COR-L47 (cell line): ENCODE data around the gene WWTR1.

Source experiments
- DNase-seq: peaks from one replicate; lab custom pipeline; 2025; lab: John Stamatoyannopoulos, UW

Gene WWTR1

DNA sequence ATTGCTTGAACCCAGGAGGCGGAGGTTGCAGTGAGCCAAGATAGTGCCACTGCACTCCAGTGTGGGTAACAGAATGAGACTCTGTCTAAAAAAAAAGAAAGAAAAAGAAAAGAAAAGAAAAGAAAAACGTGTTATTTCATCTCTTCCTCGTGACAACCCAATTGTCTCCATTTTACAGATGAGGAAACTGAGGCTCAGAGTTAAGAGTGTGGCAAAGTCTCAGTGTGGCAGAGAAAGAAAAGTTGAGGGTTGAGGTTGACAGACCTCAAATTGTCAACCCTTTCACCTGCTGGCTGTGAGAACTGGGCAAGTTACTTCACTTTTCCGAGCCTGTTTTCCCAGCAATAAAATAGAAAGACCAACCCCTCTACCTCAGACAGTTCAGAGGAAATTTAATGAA is 123.7 kb downstream of the WWTR1 start:
- DNase-seq, result no peak

DNA sequence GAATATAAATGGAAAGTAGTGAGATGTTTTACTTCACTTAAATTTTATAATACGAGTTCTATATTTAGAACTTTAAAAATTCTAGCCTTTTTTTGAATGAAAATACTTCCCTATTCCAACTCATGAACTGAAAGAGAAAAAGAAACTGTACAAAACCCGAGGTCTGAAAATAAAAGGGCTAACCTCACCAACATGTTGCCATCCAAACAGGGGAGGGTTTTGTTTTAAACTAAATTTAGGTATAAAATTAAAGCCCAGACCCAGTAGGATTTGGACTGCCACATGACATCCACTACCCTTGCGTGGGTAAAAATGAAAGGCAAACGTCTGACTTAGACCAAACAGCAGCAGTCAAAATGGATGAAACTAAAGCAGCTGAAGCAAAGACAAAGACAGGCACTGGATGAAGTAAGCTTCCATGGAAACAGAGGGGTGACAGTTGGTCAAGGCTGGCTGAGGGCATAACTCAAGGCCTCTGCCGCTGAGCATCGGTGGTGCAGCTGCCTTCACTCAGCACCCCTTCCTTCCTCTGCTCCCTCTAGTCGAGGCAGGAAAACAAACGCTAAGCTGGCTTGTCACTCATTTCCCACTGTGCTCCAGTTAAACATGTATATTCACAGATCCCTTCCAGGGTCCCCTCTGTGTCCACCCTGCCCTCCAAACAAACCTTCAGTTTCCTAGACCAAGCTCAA is 125.2 kb downstream of the WWTR1 start:
- no peak for DNase-seq

DNA sequence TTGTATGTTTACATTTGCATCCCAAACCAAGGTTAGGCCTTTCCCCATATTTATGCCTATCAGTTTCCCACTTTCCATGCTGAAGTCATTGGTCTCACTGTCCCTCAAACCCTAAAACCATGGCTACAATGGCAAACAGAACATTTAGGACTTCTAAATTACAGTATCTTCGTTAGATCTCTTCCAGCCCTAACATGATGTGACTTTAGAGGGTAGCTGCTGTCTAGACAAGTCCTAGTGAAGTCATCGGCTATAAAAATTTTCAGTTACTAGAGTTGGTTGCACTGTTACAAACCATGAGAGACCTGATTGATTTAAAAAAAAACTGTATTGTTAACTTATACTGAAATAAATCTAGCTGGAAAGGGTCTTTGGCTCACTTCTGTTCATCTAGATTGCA is 128.7 kb downstream of the WWTR1 start:
- no peak for DNase-seq

DNA sequence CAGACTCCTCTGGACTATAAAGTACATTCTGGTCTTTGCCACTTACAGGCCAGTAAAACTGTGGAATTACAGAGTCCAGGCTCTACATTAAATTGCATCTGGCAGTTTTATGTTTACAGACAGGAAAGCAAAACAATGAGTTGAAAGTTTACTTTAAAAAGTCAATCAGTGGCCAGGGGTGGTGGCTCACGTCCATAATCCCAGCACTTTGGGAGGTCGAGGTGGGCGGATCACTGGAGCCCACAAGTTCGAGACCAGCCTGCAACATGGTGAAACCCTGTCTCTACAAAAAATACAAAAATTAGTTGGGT is 129.5 kb downstream of the WWTR1 start:
- DNase-seq, result no peak

DNA sequence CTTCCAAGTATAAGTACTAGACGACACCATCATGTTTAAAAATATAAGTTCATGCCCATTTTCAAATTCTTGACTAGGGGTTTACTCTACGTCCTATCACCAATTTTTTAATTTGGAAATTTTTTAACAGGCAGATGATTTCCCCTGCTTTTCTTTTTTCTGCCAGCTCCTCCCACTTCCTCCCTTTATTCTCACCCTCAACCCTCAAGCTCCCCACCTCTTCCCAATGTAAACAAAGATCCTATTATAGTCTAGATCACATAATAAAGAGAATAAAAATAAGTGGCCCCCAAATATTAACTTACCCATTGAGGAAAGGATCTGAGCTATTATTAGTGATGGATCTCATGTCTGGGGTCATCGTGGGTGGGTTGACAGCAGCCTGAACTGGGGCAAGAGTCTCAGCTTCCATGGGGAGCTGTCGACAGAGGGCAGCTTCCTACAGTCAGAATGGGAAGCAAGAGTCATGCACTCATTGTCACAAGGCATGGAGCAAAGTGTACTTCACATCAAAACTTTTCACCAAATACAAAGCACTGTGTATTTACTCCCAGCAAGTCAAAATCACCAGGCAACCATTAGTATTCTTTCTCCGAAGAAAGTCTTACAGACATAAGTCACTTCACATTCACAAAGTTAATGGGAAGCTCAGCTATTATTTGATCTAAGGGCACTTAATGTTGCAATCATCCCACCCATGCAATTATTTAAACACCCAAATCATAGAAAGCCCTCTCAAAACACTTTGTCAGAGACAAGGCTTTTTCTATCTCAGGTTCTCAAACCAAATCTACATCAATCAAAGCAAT is 130.1 kb downstream of the WWTR1 start:
- DNase-seq, result no peak

DNA sequence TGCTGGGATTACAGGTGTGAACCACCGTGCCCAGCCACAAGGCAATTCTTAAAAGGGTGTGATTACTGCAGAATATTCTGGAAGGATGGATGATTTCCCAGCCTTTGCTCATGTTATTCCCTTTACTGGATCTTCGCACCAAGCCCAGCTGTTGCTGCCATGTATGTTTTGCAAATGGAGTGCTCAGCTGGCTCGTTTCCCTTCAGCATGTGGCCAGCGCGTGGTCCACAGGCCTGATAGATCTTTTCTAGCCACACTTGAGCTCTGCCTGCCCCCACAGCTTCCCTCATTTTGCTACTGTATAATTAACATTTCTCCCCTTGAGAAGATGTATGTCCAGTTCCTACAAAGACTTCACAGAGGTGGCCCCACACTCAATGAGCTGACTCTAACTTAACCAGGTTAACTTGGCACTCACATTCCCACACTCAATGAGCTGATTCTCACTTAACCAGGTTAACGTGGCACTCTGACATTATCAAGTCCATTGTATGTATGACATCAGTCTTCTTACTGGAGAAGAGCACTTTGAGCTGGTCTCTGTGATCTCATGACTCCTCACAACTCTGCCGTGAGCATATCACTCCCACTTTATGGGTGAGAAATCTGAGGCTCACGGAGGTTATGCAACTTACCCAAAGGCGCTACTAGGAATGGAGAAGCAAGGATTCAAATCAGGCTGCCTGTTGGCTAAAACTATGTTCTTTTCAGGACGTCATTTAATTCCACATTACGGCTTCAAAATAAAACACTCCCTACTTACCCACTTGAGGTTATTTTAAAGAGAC is 134.1 kb downstream of the WWTR1 start:
- DNase-seq, result no peak

DNA sequence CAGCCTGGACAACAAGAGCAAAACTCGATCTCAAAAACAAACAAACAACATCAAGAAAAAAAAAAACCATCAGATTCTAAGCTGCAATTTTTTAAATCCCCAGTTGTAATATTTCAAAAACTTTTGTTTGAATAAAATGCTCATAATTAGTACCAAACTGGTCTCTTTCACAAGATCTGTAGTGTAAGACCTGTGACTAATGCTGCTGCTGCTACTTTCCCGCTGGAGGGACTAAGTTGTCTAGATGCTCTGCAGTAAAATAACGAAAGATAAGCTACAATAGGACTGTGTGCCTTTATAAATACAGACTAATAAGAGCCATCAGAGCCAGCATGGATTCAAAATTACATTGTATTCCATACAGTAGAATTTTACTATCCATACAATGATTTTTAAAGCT is 137.9 kb downstream of the WWTR1 start:
- no peak for DNase-seq

DNA sequence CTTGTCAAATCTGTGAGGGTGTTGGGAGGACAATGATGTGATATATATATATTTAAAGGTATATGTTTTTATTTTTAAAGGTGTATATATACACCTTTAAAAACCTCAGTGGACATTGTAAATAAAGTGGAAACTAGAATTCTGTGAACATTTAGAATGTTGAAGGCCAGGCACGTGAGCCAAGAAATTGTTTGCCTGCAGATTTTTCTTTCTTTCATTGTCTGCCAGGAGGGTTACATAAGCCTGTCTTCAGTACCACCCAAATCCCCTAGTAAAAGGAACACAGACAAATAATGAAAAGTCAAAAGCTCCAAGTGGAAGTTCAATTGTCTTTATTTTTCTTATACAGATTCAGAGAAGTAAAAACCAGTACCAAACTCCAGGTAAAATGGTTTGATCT is 140.9 kb downstream of the WWTR1 start:
- no peak for DNase-seq

DNA sequence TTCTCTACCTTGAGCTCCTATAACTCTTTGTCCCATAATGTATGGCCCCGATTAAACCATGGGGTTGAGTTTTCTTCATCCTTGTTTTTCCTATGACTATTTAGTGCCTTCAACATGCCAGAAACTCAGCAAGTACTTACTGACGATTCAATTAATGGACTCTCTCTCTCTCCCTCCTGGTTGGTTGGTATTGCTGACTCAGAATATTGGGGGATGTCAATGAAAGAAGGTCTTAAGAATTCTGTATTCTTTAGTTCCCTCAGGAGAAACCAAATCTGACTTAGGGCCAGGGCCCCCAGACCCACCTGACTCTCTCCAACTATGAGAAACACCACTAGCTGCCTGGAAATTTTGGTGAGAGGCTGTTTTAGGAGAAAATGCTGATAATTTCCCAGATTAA is 142.6 kb downstream of the WWTR1 start:
- DNase-seq, result no peak

DNA sequence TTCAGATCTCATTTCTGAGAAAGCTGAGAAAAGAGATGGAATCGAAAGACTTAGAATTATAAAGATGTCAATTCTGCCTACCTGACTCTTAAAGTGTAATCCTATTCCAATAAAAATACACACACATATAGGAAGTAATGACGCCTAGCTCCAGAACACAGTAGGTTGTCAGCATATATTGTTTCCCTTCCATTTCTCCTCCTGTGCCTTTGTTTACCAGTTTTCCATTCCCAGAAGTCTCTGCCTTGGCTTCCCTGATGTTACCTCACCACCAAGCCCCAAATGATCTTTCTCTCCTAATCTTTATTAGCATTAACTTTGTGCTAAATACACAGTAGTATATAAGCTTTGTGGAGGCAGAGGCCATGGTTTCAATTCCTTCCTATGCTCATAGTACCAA is 143.4 kb downstream of the WWTR1 start:
- no peak for DNase-seq

DNA sequence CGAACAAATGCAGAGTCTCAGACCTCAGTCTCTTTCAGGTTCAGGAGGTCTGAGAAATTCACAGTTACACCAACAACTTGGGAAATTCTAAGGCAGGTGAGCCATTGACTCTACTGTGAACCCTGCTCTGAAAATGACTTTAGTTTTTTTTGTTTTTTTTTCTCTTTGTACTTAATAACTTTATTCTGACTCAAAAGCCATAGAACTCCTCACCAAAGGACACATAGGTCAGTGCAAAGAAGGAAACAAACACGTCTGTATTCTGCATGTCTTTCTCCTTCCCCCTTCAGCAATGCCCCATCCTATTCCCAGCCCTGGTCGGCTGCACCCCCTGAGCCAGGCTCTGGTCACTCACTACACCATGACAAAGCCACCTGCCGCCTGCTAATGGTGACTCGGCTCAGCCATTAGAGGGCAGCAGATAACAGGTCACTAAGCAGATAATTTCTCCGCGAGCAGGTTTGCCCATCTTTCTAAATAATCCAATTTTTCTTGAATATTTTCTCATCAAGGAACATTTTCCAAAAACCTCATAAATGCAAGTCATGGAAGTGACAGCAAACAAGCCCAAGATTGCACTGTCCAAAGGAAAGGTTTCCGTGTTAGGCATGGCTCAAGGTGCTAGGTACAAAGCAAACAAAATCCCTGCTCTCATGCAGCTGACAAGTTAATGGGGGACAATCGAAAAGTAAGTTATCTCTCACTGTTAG is 145.6 kb downstream of the WWTR1 start:
- DNase-seq, result peak; percentile 81

DNA sequence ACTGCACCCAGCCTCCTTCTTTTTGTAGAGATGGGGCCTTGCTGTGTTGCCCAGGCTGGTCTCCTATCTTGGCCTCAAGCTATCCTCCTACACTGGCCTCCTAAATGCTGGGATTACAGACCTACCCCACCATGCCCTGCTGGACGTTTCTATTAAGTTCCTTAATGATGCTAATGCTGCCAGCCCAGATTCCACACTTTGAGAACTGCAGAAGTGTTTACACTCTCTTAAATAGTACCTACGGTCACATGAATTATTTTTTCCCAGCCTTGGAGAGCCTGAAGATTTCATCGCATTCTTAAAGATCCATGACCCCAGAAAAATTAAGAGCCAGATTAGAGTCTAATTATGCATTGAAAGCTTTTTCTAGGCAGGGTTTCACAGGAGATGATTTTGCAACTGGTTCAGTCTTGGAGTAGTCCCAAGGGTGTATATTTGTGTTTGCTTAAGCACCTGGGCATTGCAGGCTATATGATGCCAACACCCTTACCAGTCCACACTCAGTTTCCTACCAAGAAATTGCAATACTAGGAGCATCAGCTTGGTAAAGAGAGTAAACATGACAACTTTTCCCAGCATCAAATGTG is 146.7 kb downstream of the WWTR1 start:
- no peak for DNase-seq

DNA sequence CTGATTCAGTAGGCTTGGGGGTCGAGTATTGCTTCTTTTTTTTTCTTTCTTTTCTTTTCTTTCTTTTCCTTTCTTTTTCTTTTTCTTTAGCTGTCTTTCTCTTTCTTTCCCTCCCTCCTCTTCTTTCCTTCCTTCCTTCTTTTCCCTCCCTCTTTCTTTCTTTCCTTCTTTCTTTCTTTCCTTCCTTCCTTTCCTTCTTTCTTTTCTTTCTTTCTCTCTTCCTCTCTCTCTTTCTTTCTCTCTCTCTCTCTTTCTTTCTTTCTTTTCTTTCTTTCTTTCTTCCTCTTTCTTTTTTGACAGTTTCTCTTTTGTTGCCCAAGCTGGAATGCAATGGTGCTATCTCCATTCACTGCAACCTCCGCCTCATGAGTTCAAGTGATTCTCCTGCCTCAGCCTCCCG is 147.3 kb downstream of the WWTR1 start:
- no peak for DNase-seq

DNA sequence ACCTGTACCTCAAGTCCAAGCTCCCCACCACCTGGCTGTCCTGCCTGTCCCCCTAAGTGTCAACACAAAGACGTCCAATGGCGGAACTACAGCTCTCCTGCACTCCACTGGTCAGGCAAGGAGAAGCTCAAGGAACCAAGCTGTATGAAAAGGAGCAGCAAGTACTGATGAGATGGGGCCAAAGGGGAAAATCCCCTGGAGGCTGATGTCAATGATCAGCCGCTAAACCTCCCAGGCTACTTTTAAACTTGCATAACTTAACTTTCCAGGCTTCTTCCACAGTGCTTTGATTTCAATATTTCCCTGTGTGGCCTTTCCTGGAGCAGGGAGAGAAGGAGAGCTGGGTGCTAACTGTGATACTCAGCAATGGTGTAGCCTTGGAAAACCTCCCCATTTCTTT is 148.3 kb downstream of the WWTR1 start:
- no peak for DNase-seq

DNA sequence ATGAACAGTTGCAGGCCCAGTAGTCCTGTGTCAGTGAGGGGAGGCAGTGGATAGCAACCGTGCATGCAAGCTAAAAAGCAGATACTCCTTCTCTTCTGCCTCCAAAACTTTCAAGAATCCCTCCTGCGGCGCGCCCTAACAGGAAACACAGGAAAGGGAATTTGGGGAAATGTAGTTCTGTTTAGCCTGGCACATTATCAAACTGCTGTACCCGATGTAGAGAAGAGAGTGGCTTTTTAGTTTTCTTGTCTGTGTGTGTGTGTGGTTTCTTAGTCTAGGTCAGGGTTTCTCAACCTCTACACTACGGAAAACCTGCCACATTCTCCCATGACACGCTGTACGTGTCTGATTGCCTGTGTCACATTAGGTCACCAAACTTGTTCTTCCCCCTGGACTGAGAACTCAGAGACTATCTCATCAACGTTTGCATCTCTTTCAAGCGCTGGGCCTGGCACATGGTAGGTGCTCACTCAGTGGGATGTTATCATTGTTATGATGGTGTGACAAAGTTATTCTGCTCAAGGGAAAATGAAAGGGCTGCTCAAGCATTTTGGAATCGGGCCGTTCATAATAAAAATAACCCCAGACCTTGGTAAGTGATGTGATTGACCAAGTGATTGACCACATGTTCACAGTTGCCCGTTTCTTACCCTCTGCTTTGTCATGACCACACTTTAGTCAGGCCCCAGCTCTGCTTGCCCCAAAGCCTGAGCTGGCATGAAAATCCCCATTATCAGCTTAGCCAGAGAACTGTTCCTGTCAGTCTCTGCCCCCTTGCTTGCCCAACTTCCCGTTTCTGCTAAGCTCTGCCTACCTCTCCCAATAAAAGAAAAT is 150.1 kb downstream of the WWTR1 start:
- no peak for DNase-seq

DNA sequence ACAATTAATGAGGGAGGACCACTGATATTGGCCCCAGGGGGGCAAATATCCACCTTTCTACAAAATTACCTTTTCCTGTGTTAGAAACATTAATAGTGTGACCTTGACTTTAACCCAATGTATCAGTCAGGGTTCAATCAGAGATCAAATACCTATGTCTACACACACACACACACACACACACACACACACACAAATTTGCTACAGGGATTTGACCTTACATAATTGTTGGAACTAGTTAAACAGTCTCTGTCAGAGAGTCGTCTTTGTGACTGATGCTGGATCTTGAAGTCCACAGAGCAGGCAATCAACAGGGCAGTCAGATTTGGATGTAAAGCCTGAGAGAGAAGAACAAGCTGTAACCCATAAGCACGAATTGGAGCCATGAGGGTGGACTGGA is 150.9 kb downstream of the WWTR1 start:
- no peak for DNase-seq

DNA sequence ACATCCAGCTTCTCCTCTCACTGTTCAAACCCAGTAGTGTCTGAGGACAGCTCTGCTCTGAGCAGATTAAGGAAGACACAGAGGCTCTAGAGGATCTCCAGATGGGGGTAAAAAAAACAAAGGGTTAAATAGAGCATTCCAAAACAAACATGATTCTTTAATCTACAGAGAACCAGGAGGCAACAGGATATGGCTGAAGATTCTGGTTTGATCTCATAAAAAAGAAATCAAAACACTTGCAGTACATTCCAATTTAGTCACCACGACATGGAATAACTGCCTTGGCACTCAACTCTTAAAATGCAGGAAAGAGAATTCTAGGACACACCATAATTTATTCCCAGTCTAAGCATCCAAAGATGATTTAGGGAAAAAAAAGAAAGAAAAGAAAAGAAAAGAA is 151.3 kb downstream of the WWTR1 start:
- no peak for DNase-seq

DNA sequence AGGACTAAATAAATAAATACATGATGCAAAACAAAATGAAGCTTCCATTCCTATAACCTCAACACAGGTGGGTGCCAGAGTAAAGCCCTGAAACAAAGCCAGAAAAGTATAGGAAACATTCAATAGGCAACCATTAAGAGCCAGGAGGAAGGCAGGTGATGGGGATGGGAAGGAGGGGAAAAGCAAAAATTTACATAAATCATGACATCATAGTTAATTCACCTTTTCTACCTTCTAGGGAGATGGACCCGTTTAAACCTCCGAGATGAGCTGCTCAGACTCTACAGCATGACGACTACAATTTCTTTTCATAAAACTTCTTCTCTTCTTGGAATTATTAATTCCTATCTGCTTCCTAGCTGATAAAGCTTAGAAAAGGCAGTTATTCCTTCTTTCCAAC is 155.4 kb downstream of the WWTR1 start:
- no peak for DNase-seq

DNA sequence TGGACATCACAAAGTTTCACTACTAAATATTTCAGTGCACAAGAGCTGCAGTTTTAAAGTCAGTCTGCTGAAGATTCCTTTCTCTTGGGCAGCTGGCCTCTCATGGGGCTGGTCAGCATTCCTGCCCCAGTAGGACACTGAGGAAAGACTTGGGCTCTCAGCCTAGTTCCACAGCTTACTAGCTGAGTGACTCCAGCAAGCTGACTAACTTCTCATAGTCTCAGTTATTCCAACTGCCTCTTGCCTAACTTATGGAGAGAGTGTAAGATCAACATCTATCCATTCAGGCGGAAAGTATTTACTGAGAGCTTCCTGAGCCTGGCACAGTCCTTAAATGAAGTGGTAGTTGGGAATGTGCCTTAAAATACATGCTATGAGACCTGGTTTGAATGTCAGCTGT is 156.3 kb downstream of the WWTR1 start:
- DNase-seq, result no peak

DNA sequence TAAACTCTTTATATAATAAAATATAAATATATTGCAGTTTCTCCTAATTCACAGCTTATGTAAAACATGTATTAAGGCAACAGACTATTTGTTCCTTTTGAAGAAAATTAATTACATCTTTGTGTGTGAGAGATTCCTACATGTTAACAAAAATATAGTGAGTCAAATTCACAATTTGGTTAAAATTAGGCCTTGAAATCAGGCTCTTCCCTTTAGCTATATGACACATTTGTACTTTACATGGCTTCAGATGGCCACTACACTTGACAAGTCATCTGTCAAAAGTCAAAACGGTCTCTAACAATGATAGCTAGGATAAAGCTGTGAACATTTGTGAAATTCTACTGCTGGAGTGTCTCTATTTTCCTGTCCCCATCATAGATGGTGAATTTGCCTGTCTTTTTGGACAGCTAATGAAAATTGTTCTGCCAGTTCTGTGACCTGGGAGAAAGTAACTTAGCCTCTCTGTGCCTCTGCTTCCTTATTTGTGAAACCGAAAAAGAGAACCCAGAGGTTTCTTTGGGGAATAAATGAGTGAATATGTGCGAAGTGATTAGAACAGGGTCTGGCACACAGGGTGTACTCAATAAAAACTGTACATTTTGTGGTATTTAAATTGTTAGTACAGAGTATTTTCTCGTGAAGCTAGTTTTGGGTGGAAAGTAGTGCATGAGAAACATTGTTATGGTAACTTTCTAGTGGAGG is 159.7 kb downstream of the WWTR1 start:
- DNase-seq, result no peak

DNA sequence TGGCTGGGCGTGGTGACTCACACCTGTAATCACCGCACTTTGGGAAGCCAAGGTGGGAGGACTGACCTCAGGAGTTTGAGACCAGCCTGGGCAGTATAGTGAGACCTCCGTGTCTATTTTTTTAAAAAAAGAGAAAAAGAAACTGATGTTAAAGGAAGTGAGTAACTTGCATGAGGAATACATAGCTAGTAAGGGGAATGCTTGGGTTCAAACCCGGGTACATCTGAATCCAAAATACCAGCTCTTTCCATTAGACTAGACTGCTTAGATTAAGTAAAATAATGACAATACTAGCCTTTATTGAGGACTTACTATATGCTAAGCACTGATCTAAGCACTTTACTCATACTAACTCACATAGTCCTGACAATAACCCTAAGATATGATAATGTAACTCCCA is 160.9 kb downstream of the WWTR1 start:
- DNase-seq, result no peak
